ENCODE results near the gene ZC3H12D.

DNA sequence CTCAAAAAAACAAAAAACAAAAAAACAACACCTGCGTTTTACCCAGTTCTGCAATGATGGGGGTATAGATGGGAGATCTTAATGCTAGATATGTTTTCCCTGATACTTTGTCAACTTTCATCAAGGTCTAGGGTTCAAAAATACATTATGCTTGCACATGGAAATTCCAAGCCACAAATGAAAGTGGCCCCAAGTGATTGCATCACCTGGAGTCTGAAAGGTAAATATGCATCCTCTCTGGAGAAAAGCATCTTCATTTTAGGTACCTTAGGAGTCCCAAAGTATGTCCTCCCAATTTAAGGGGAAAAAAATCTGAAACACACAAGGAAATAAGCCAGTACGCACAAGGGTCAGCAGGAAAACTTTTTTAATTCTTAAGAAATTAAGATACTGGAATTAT, 12.6 kb upstream of the ZC3H12D start:
- TF ChIP-seq, protein P1, sequence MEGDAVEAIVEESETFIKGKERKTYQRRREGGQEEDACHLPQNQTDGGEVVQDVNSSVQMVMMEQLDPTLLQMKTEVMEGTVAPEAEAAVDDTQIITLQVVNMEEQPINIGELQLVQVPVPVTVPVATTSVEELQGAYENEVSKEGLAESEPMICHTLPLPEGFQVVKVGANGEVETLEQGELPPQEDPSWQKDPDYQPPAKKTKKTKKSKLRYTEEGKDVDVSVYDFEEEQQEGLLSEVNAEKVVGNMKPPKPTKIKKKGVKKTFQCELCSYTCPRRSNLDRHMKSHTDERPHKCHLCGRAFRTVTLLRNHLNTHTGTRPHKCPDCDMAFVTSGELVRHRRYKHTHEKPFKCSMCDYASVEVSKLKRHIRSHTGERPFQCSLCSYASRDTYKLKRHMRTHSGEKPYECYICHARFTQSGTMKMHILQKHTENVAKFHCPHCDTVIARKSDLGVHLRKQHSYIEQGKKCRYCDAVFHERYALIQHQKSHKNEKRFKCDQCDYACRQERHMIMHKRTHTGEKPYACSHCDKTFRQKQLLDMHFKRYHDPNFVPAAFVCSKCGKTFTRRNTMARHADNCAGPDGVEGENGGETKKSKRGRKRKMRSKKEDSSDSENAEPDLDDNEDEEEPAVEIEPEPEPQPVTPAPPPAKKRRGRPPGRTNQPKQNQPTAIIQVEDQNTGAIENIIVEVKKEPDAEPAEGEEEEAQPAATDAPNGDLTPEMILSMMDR (IDR thresholded peaks at IDR 0.05): no peak
- TF ChIP-seq POLR2AphosphoS5 (IDR thresholded peaks at IDR 0.05) (no peak), POLR2A (IDR thresholded peaks at IDR 0.05) (no peak)

All from upper lobe of left lung (tissue), 4 donors.